Measurements from ENCODE around the gene NCOR1. TPM values are rescaled to one million over a fixed set of nuclear protein-coding genes. Genes with fewer than 3 reads are reported as not detected.

NCOR1 gene
- total and polyA plus RNA-seq, 2 of the 13 experiments (the other 11 are each of a cell fraction or from before 2014, with no cell fraction given), result 57.0 to 71.7 TPM

GRCh38 chr17:16215273-16215964 is at the start of gene NCOR1 (continued):
- TF ChIP-seq KLF12 (CRISPR knock-in tag; IDR thresholded peaks at IDR 0.05; ENCODE audit: borderline replicate concordance), result no peak; the same call in 1 of the 2 replicates
- peak; percentile 34; the same call in 1 of the 2 replicates for TF ChIP-seq MXD4 (CRISPR knock-in tag; IDR thresholded peaks at IDR 0.05)
- TF ChIP-seq ZKSCAN8 (CRISPR knock-in tag; IDR thresholded peaks at IDR 0.05; ENCODE audit: borderline replicate concordance), result no peak; the same call in 1 of the 2 replicates
- peak; percentile 64 for TF ChIP-seq SAFB2 (CRISPR knock-in tag; IDR thresholded peaks at IDR 0.05; ENCODE audit: borderline replicate concordance, low read depth)
- no peak for TF ChIP-seq ZNF619 (CRISPR knock-in tag; IDR thresholded peaks at IDR 0.05)
- no peak for TF ChIP-seq RFXANK (CRISPR knock-in tag; IDR thresholded peaks at IDR 0.05)
- peak; percentile 65; the same call in 1 of the 2 replicates for TF ChIP-seq ZBTB26 (CRISPR knock-in tag; IDR thresholded peaks at IDR 0.05; ENCODE audit: borderline replicate concordance)
- TF ChIP-seq ZBTB8A (CRISPR knock-in tag; IDR thresholded peaks at IDR 0.05; ENCODE audit: borderline replicate concordance, low read depth), result no peak
- TF ChIP-seq ZNF788 (CRISPR knock-in tag; IDR thresholded peaks at IDR 0.05; ENCODE audit: borderline replicate concordance), result peak; percentile 39; the same call in 1 of the 2 replicates
- no peak for TF ChIP-seq ZBTB4 (CRISPR knock-in tag; IDR thresholded peaks at IDR 0.05; ENCODE audit: borderline replicate concordance)
- peak; percentile 31; the same call in 1 of the 2 replicates for TF ChIP-seq ZNF263 (CRISPR knock-in tag; IDR thresholded peaks at IDR 0.05)
- TF ChIP-seq TGIF2 (CRISPR knock-in tag; IDR thresholded peaks at IDR 0.05), result peak; percentile 45
- TF ChIP-seq FLYWCH1 (CRISPR knock-in tag; IDR thresholded peaks at IDR 0.05), result no peak
- TF ChIP-seq SNAPC2 (CRISPR knock-in tag; IDR thresholded peaks at IDR 0.05), result no peak
- TF ChIP-seq ZNF878 (CRISPR knock-in tag; IDR thresholded peaks at IDR 0.05), result peak; percentile 49; the same call in 1 of the 2 replicates
- TF ChIP-seq ZNF235 (CRISPR knock-in tag; IDR thresholded peaks at IDR 0.05; ENCODE audit: borderline replicate concordance), result no peak
- TF ChIP-seq HOXD1 (CRISPR knock-in tag; IDR thresholded peaks at IDR 0.05), result no peak; the same call in 1 of the 2 replicates
- peak; percentile 21; the same call in 1 of the 2 replicates for TF ChIP-seq NFAT5 (CRISPR knock-in tag; IDR thresholded peaks at IDR 0.05)
